Activated gamma-delta T cell treated with anti-CD3 and anti-CD28 coated beads, Interleukin-2, amount 50 U/mL, for 16 hours (primary cell): ENCODE data around the gene SAMD10.

Source experiments
- DNase-seq: peaks from one replicate; pipeline ENCODE4 v3.0.0-alpha.2; 2020; ENCODE audit warnings: low read depth

Gene SAMD10

GRCh38 chr20:63955827-63956663 is 23.4 kb downstream of the SAMD10 start, which contains the start of gene UCKL1:
TSS of gene UCKL1 (minus strand) at chr20:63956416. CDS start at chr20:63956372, 44 bp downstream.
- DNase-seq = peak; percentile 82

- no peak for DNase-seq
These were observed 24.1 kb downstream of the SAMD10 start for GRCh38 chr20:63955281-63955826.

DNA sequence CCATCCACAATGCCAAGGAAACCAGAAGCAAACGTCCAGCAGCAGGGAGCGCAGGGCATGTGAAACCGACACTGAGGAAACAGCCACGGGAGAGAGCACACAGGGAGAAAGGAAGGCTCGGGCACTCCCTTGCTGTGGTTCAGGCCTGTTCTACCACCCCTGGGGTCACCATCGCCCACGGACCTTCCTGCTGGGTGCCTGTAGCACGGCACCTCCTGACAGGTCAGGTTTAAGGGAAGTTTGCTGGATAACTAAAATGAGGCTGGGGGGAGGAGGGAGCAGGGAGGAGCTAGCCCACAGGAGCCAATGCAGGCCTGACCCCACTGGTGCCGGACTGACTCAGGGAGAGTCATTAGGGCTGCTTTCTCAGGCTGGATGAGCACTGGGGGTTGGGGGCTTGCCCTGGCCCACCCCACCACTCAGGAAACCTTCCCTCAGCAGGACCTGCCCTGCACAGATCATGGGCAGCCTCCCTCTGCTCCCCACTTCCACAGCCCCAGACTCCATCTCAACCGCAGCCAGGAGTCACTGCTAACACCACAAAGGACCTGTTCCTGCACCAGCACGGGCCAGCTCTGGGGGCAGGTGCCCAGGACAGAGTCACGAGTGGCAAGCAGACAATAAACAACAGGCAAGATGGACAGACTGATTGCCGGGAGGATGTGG is 25.5 kb downstream of the SAMD10 start:
- DNase-seq = no peak

- no peak for DNase-seq
These were observed 26.7 kb downstream of the SAMD10 start for GRCh38 chr20:63952769-63953168.

- DNase-seq = no peak
These were observed 27.3 kb downstream of the SAMD10 start for GRCh38 chr20:63952210-63952535.

- no peak for DNase-seq
These were observed 27.8 kb downstream of the SAMD10 start for GRCh38 chr20:63951398-63952209.

DNA sequence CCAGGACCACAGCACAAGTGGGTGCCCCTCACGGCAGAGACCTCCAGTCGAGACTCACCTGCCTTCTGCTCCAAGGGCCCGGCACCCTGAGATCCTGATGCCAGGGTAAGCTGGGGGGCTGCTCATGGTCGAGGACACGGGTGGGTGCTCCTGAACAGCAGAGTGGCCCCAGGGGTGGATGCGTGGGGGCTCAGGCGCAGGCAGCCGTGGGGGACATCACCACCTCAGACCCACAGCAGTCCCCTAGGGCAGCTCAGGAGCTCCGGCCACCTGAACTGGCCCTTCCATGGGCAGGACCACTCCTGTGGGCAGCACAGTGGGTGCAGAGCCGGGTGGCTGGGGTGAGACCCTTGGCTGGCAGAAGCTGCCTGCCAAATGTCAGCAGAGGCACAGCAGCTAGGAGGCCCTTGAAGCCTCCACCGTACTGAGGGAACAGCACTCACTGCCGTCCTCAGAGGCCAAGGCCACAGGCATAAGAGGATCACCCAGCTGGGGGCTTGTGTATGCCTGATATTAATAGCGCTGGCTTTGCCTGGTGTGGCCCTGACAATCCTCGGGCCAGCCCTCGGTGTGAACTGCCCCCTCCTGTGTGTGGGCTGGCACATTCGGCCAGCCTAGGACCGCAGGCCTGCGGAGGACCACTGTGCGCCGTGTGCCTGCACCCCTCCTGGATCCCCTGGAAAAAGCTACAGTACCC is 28.6 kb downstream of the SAMD10 start:
- no peak for DNase-seq

DNA sequence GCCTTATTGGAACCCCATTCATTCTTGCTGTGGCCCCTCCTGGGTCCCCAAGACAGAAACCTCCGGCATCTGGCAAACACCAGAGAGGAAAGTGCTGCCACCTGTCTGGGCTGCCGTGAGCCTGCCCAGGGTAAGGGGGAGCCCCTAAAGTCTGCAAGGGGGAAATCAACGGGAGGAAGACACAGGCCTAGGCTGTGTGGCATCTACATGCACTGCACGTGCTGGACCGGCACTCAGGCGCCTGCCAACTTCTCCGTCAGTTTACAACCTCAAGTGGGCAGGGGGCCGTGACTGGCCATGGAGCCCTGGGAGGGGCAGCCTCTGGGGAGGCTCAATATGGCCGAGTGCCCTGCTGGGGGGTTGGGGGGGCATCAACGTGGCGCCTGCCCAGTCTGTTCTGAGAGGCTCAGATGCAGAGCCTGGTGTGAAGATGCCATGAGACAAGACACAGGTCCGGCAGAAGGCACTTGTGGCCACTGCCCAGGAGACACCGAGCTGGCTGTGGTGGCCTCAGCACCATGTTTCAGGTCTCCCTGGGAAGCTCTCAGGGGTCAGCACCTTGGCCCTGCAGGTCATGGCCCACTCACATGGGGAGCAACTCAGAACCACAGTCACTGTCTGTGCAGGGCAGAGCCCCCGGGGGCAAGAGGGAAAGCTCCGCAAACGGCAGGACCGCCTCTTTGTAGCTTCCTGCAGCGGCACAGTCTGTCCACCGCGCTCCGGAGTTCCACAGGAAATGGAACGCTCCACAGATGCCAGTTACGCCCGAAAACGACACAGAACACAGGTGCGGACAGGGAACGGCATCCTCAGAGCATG is 31.6 kb downstream of the SAMD10 start:
- DNase-seq = no peak

DNA sequence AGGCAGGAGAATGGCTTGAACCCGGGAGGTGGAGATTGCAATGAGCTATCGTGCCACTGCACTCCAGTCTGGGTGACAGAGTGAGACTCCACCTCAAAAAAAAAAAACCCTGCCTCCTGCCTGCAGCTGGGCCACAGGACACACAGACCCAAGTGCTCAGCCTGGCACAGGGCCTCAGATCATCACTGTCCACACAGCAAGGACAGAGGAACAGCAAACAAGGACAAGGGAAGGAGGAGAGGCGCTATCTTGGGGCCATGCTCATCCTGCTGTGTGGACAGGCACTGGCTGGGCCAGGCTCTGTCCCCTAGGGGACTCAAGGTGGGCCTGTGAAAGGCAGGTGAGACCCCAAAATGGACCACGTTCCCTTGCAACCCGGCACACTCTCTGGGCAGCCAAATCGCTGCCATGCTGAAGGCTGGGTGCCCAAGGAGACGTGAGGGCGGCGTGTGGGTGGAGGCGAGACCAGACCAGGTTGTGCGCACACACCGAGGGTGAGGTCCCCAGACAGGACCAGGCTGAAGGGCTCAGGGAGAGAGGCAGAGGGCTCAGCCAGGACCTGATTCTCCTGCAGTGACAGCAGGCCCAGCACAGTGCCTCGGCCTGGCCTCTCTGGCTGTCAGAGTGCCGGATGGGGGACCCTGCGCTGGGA is 32.3 kb downstream of the SAMD10 start:
- DNase-seq = no peak

- DNase-seq = no peak
These were observed 33.2 kb downstream of the SAMD10 start for GRCh38 chr20:63945921-63946920.

- no peak for DNase-seq
These were observed 34.3 kb downstream of the SAMD10 start for GRCh38 chr20:63945031-63945658.

- DNase-seq = no peak
These were observed 35.1 kb downstream of the SAMD10 start for GRCh38 chr20:63944078-63944941.

GRCh38 chr20:63943808-63944077 is 35.7 kb downstream of the SAMD10 start:
- DNase-seq = no peak

DNA sequence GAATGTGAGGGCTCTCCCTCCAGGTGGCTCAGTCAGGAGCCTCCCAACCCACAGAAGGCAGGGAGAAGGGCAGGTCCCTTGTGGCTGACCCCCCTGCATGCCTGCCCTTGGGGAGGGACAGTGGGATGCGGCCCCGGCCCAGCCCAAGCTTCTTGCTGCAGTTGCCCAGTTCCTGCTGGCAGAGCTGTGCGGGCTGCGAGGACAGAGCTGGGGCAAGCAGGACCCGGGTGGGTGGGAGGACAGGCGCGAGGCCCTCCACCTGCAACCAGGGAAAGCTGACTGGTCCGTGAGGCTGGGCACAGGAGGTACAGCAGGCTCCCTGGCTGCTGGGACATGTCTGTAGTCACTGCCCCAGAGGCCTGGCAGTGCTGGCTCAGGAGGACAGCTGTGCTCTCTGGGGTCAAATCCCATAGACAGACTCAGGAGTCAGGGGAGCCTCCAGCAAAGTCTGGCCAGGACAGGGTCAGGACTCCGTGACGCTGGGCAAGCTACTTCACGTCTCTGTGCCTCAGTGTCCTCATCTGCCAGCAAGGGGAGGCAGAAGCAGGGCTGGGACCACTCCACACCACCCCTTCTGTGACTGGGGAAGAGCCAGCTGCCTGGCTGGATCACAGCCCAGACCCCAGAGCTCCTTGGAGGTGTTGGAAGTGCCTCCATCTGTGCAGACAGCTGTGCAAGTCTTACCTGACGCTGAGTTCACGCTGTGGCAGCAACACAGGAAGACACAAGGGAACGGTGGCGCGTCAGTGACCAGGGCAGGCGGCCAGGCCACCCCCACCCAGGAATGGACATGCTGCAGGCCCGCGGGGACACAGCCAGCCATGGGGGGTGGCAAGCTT is 36.3 kb downstream of the SAMD10 start:
- DNase-seq = no peak

- no peak for DNase-seq
These were observed 37.0 kb downstream of the SAMD10 start for GRCh38 chr20:63942250-63942951.
